GM18909 (cell line): ENCODE measurements around the gene EEF1G.
"Not testable (repeated sequence)": the region's sequence is repeated elsewhere in the genome, so short reads cannot be mapped to it uniquely, and the experiment has no call there.

ENCODE experiments used
- ATAC-seq: cut with Tn5 transposase; IDR thresholded peaks from one replicate; pipeline ENCODE4 v1.9.1; 2021; ENCODE audit warnings: mild to moderate bottlenecking; ENCODE audit not compliant: unreplicated experiment, poor library complexity

Gene EEF1G

GRCh38 chr11:62580959-62581715 is 7.4 kb upstream of the EEF1G start:
- no peak for ATAC-seq

- ATAC-seq: no peak
These were observed 5.6 kb upstream of the EEF1G start for GRCh38 chr11:62579252-62579651.

- ATAC-seq: no peak
These were observed 4.8 kb upstream of the EEF1G start for GRCh38 chr11:62578541-62578940.

- ATAC-seq: no peak
These were observed 3.5 kb upstream of the EEF1G start for GRCh38 chr11:62577046-62577714.

- ATAC-seq: no peak
These were observed 2.1 kb upstream of the EEF1G start for GRCh38 chr11:62575837-62576236.

GRCh38 chr11:62575156-62575555 is 1.5 kb upstream of the EEF1G start:
- no peak for ATAC-seq

GRCh38 chr11:62574363-62575071 is 826 bp upstream of the EEF1G start:
- ATAC-seq: peak; percentile 17

- no peak for ATAC-seq
These were observed 592 bp downstream of the EEF1G start for GRCh38 chr11:62573006-62573591.

- no peak for ATAC-seq
These were observed 1.3 kb downstream of the EEF1G start for GRCh38 chr11:62572431-62572830.

- ATAC-seq: not testable (repeated sequence)
These were observed 2.2 kb downstream of the EEF1G start for GRCh38 chr11:62571493-62571892.

- not testable (repeated sequence) for ATAC-seq
These were observed 2.8 kb downstream of the EEF1G start for GRCh38 chr11:62570903-62571302.

- no peak for ATAC-seq
These were observed 4.1 kb downstream of the EEF1G start for GRCh38 chr11:62569611-62570010.

GRCh38 chr11:62567018-62567633 is 6.6 kb downstream of the EEF1G start:
- ATAC-seq: no peak

GRCh38 chr11:62566247-62566646 is 7.4 kb downstream of the EEF1G start:
- ATAC-seq: no peak

GRCh38 chr11:62565100-62565802 is 8.4 kb downstream of the EEF1G start:
- ATAC-seq: no peak

- ATAC-seq: not testable (repeated sequence)
These were observed 11.9 kb downstream of the EEF1G start for GRCh38 chr11:62561677-62562230.

- no peak for ATAC-seq
These were observed 13.1 kb downstream of the EEF1G start for GRCh38 chr11:62560566-62561103.

- not testable (repeated sequence) for ATAC-seq
These were observed 14.1 kb downstream of the EEF1G start for GRCh38 chr11:62559626-62560025.

- no peak for ATAC-seq
These were observed 14.5 kb downstream of the EEF1G start for GRCh38 chr11:62559204-62559603.
